ENCODE measurements around the gene UBASH3A. TPM values are rescaled to one million over a fixed set of nuclear protein-coding genes. Genes with fewer than 3 reads are reported as not detected.
A peak's percentile ranks its signal among the peaks of the same experiment; 100 is the strongest.

The UBASH3A gene
- total RNA-seq, 2 experiments from 2014 or later: 59.7 to 60.8 TPM

GRCh38 chr21:42473498-42474042, 69.9 kb downstream of the UBASH3A start:
- no peak overlapping the region for H3K4me3 ChIP-seq (ENCODE audit: low read length)
- no peak for ATAC-seq (ENCODE audit: poor library complexity)
- no peaks in the 10 kb centered on the region for H3K4me1 ChIP-seq (ENCODE audit: insufficient read depth, low read length)
- DNase-seq: no peak
- Mint-ChIP-seq H3K27me3 (no peaks in the 10 kb centered on the region), H3K4me1 (ENCODE audit: low read depth) (no peaks in the 10 kb centered on the region), H3K9me3 (no peaks in the 10 kb centered on the region), H3K36me3 (ENCODE audit: low read depth) (no peaks in the 10 kb centered on the region), H3K27ac (no peak overlapping the region), H3K4me3 (no peak overlapping the region)
- no peak overlapping the region for H3K27ac ChIP-seq (ENCODE audit: low read depth in 1 of 2, low read length in 2 of 2)
- H3K27me3 ChIP-seq (ENCODE audit: control insufficient read depth in 1 of 2, insufficient read depth in 2 of 2, low read length in 2 of 2): no peaks in the 10 kb centered on the region
- intact Hi-C loops (cut with DNase I, micrococcal nuclease): no loop called here
- no peak for TF ChIP-seq CTCF (IDR thresholded peaks at IDR 0.05)
- CTCF ChIA-PET: interaction anchor here (0.7 kb wide), 1 partner anchor 52 kb away, joined by 4 read pairs; no protein-coding TSS in a partner anchor
- H3K36me3 ChIP-seq (ENCODE audit: insufficient read depth, low read length): no peaks in the 10 kb centered on the region
- H3K9me3 ChIP-seq (ENCODE audit: control insufficient read depth in 1 of 2, insufficient read depth in 1 of 2, low read length in 2 of 2): no peaks in the 10 kb centered on the region
- POLR2A ChIA-PET: no interaction called here

- Mint-ChIP-seq H3K27ac (no peak overlapping the region), H3K27me3 (no peaks in the 10 kb centered on the region), H3K4me1 (ENCODE audit: low read depth) (no peaks in the 10 kb centered on the region), H3K9me3 (no peaks in the 10 kb centered on the region), H3K36me3 (ENCODE audit: low read depth) (no peaks in the 10 kb centered on the region), H3K4me3 (no peak overlapping the region)
- Histone ChIP-seq H3K9me3 (ENCODE audit: control insufficient read depth in 1 of 2, insufficient read depth in 1 of 2, low read length in 2 of 2) (no peaks in the 10 kb centered on the region), H3K4me3 (ENCODE audit: low read length) (no peak overlapping the region), H3K36me3 (ENCODE audit: insufficient read depth, low read length) (no peaks in the 10 kb centered on the region), H3K4me1 (ENCODE audit: insufficient read depth, low read length) (no peaks in the 10 kb centered on the region), H3K27me3 (ENCODE audit: control insufficient read depth in 1 of 2, insufficient read depth in 2 of 2, low read length in 2 of 2) (no peaks in the 10 kb centered on the region), H3K27ac (ENCODE audit: low read depth in 1 of 2, low read length in 2 of 2) (no peak overlapping the region)
- TF ChIP-seq CTCF (IDR thresholded peaks at IDR 0.05): no peak
- intact Hi-C loops (cut with DNase I, micrococcal nuclease): no loop called here
- ATAC-seq (ENCODE audit: poor library complexity) (peak; percentile 59), DNase-seq (peak in 2 of 14 experiments; percentile 14 to 51)
- ChIA-PET POLR2A (no interaction called here), CTCF (no interaction called here)
Measured at GRCh38 chr21:42474043-42474831, 70.5 kb downstream of the UBASH3A start.

- H3K4me3 Mint-ChIP-seq: no peak overlapping the region
- ATAC-seq (ENCODE audit: poor library complexity): no peak
- no peaks in the 10 kb centered on the region for H3K36me3 Mint-ChIP-seq (ENCODE audit: low read depth)
- H3K9me3 ChIP-seq (ENCODE audit: control insufficient read depth in 1 of 2, insufficient read depth in 1 of 2, low read length in 2 of 2): no peaks in the 10 kb centered on the region
- POLR2A ChIA-PET: no interaction called here
- H3K9me3 Mint-ChIP-seq: no peaks in the 10 kb centered on the region
- H3K27me3 Mint-ChIP-seq: no peaks in the 10 kb centered on the region
- no peak for TF ChIP-seq CTCF (IDR thresholded peaks at IDR 0.05)
- H3K27me3 ChIP-seq (ENCODE audit: control insufficient read depth in 1 of 2, insufficient read depth in 2 of 2, low read length in 2 of 2): no peaks in the 10 kb centered on the region
- CTCF ChIA-PET: interaction anchor here (0.7 kb wide), 1 partner anchor 51 kb away, joined by 3 read pairs; no protein-coding TSS in a partner anchor
- no peak for DNase-seq
- H3K36me3 ChIP-seq (ENCODE audit: insufficient read depth, low read length): no peaks in the 10 kb centered on the region
- H3K4me3 ChIP-seq (ENCODE audit: low read length): no peak overlapping the region
- H3K27ac ChIP-seq (ENCODE audit: low read depth in 1 of 2, low read length in 2 of 2): no peak overlapping the region
- H3K27ac Mint-ChIP-seq: no peak overlapping the region
- intact Hi-C loops (cut with DNase I, micrococcal nuclease): no loop called here
- peaks cover 7% of the 10 kb centered on the region for H3K4me1 Mint-ChIP-seq (ENCODE audit: low read depth)
- H3K4me1 ChIP-seq (ENCODE audit: insufficient read depth, low read length): no peaks in the 10 kb centered on the region
Measured at GRCh38 chr21:42475036-42475435, 71.3 kb downstream of the UBASH3A start.

Data from CD4-positive, alpha-beta T cell (primary cell).